H1 (cell line): ENCODE data around the gene PSORS1C1. TPM values are rescaled to one million over a fixed set of nuclear protein-coding genes. Genes with fewer than 3 reads are reported as not detected.

Source experiments
- BCL11A ChIP-seq, 2 experiments: IDR thresholded peaks; one replicate each; pipeline ENCODE4 v1.6.1; 2011; ENCODE audit warnings: low read depth in 2 of 2, low read length in 2 of 2, mild to moderate bottlenecking in 2 of 2
- CBX5 ChIP-seq: fragments of 300-800, 300-1000 bp; sonication (generic); IDR thresholded peaks from 2 replicates; pipeline ENCODE4 v1.7.1; 2016; ENCODE audit warnings: antibody characterized with exemption, low read length, low read depth
- CBX8 ChIP-seq: fragments of 300-800, 300-1000 bp; sonication (generic); IDR thresholded peaks from 2 replicates; pipeline ENCODE4 v1.7.1; 2016; ENCODE audit warnings: low read depth, low read length, borderline replicate concordance
- HDAC6 ChIP-seq: IDR thresholded peaks from one replicate; pipeline ENCODE4 v1.7.1; 2012; ENCODE audit warnings: low read depth, mild to moderate bottlenecking, inconsistent platforms, low read length, moderate library complexity
- JUND ChIP-seq: IDR thresholded peaks from 2 replicates; pipeline ENCODE4 v1.6.1; 2011; ENCODE audit warnings: mild to moderate bottlenecking, improper control_type of control experiment, low read length
- SIRT6 ChIP-seq: IDR thresholded peaks from one replicate; pipeline ENCODE4 v1.7.1; 2012; ENCODE audit warnings: low read length, inconsistent platforms
- polyA plus RNA-seq, 7 experiments: library from polyadenylated mRNA; depleted of rRNA in 3 of 7; stranded (reverse) in 5 of 7; unstranded in 2 of 7; fragments of >200 nt in 5 of 7; fragments of 200-250 nt in 2 of 7; gene quantifications; 1 replicate in 5 of 7; 2 replicates in 1 of 7; 4 replicates in 1 of 7; pipeline versions ENCODE4 v1.2.1 to v1.2.3, GENCODE V29; 2011 to 2013; ENCODE audit warnings: missing spikeins in 2 of 7, mixed read lengths in 2 of 7
- total RNA-seq: library from RNA; stranded (reverse); fragmentation: NEBNext Ultra II Directional; extraction: Animal tissue kit (Norgen Biotek cat#: 25700); gene quantifications from 2 replicates; pipeline ENCODE4 v1.2.1, GENCODE V29; 2021
- TF ChIP-seq, protein P1 (sequence below), 3 experiments: IDR thresholded peaks; 1 replicate in 2 of 3; 2 replicates in 1 of 3; pipeline versions ENCODE4 v1.5.1 to v1.6.1; 2011; ENCODE audit warnings: low read length in 3 of 3, mild to moderate bottlenecking in 3 of 3, inconsistent platforms in 2 of 3, low read depth in 1 of 3, moderate library complexity in 1 of 3; ENCODE audit not compliant: insufficient read depth in 1 of 3; ENCODE audit errors: control extremely low read depth in 1 of 3

Gene PSORS1C1
- total and polyA plus RNA-seq, 2 of the 8 experiments (the other 6 are each of a cell fraction or from before 2014, with no cell fraction given), result 0.12 to 0.52 TPM

DNA sequence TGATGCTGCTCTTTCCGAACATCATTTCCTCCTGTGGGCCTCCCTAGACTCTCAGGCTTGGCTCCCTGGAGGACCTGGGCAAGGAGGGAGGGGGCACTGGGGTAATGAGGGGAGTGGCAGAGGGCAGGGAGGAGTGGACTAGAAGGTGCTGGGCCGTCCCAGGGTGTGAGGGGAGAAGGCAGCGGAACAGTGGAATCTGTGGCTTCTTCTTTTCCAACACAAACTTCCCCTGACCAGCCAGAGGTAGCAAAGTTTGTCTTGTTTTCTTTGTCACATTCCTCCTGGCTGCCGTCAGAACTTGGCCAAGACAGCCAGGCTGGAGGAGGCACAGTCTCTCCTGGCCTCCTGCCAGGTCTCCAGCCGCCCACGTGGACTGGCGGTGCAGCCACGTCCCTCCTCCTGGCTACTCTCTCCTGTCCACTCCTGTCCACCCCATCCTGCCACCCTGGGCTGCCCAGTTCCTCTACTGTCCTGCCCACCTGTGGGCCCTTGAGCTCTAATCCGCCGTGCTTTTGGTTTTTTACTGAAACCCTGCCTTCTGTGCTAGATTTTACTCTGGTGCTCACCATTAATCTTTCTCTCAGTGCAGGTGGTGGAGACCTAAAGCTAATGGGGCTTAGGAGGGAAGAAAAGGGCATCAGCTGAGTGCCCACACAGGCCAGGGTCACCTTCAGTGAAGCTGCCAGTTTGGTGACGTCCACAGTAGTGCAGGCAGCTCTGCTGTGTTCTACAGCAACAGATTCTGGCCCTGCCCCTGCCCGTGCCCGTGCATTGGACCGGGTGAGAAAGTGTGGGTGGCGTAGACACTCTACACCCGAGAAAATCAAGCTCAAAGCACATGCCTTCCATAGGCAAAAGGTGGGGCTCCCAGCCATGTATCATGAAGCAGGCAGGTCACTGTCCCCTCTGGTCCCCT is 8.4 kb downstream of the PSORS1C1 start (continued):
- TF ChIP-seq, protein P1, sequence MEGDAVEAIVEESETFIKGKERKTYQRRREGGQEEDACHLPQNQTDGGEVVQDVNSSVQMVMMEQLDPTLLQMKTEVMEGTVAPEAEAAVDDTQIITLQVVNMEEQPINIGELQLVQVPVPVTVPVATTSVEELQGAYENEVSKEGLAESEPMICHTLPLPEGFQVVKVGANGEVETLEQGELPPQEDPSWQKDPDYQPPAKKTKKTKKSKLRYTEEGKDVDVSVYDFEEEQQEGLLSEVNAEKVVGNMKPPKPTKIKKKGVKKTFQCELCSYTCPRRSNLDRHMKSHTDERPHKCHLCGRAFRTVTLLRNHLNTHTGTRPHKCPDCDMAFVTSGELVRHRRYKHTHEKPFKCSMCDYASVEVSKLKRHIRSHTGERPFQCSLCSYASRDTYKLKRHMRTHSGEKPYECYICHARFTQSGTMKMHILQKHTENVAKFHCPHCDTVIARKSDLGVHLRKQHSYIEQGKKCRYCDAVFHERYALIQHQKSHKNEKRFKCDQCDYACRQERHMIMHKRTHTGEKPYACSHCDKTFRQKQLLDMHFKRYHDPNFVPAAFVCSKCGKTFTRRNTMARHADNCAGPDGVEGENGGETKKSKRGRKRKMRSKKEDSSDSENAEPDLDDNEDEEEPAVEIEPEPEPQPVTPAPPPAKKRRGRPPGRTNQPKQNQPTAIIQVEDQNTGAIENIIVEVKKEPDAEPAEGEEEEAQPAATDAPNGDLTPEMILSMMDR (IDR thresholded peaks at IDR 0.05; ENCODE audit: control extremely low read depth in 1 of 3, insufficient read depth in 1 of 3, low read depth in 1 of 3, low read length in 3 of 3), result no peak
- TF ChIP-seq SIRT6 (no peak), JUND (no peak), BCL11A (IDR thresholded peaks at IDR 0.05; ENCODE audit: low read depth in 2 of 2, low read length in 2 of 2) (no peak), CBX8 (no peak), HDAC6 (no peak), CBX5 (no peak)
